HAP-1 (cell line): ENCODE data around the gene EEF1E1.

Experiments used
- DNase-seq, 2 experiments: peaks; one replicate each; pipeline ENCODE4 v3.0.0-alpha.2; 2016 to 2020; ENCODE audit warnings: low spot score in 2 of 2
- H3K27me3 ChIP-seq: fragments of 250-450 bp; sonication (Bioruptor Pico); 2 replicates; pipeline ENCODE4 v1.5.1; 2020; ENCODE audit warnings: low read depth, mild to moderate bottlenecking, moderate library complexity
- H3K36me3 ChIP-seq: fragments of 250-450 bp; sonication (Bioruptor Pico); replicated peaks from 2 replicates; pipeline ENCODE4 v1.5.1; 2020; ENCODE audit warnings: mild to moderate bottlenecking
- H3K4me1 ChIP-seq: fragments of 250-450 bp; sonication (Bioruptor Pico); 2 replicates; pipeline ENCODE4 v1.5.1; 2020; ENCODE audit warnings: mild to moderate bottlenecking
- H3K4me3 ChIP-seq: fragments of 250-450 bp; sonication (Bioruptor Pico); 2 replicates; pipeline ENCODE4 v1.5.1; 2020; ENCODE audit warnings: mild to moderate bottlenecking, moderate library complexity
- H3K9me3 ChIP-seq: fragments of 250-450 bp; sonication (Bioruptor Pico); 2 replicates; pipeline ENCODE4 v1.5.1; 2020; ENCODE audit warnings: mild to moderate bottlenecking, moderate library complexity
- in situ Hi-C: fragments of 300-500 bp; cut with MboI; formaldehyde crosslinking; loops from 3 replicates; pipeline ENCODE4 v1.14.3; 2020; ENCODE audit warnings: low sequenced_read_pairs, inconsistent platforms, mixed read lengths

Gene EEF1E1

DNA sequence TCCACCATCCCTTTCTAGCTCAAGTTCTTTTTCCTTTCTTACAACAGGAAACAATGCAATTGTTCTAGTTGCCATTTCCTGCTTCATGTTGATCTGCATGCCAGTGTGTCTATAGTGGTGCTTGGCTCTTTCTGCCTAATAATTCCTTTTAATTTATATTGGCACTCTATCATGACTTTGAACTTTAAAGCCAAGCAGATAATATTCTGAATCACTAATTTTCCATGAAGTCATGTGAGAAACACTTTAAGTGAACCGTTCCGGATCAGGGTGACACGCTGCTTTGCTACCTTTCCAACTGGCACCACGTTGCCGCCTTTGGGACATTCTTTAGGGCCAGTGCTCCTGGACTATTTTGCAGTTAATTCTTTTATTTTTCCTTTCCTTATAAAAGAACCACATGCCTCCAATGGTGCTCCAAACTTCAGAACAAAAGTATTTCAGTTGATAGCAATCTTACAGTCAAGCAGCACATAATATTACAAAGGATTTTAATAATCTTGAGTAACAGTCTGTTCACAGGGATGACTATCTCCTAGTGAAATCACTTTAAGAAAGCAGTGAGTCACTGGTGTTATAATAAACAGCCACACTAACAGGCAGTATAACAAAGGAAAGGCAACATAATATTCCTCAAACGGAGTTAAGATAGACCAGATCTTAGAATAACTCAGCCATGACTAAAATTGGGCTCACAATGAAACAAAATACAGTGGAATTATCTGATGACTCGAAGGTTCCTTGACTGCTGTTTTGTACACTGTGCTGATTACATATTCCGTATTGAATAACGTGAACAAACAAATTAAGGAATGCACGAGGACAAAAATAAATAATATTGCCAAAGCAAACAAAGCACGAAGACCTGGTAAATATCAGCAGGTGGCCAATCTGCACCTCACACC, 19.1 kb downstream of the EEF1E1 start:
- Histone ChIP-seq H3K4me3 (no peak overlapping the region), H3K4me1 (peaks cover 16% of the 10 kb centered on the region), H3K36me3 (peaks cover 45% of the 10 kb centered on the region), H3K27me3 (no peaks in the 10 kb centered on the region), H3K9me3 (no peaks in the 10 kb centered on the region)
- DNase-seq: peak; percentile 21 to 49
- in situ Hi-C loops: no loop called here

DNA sequence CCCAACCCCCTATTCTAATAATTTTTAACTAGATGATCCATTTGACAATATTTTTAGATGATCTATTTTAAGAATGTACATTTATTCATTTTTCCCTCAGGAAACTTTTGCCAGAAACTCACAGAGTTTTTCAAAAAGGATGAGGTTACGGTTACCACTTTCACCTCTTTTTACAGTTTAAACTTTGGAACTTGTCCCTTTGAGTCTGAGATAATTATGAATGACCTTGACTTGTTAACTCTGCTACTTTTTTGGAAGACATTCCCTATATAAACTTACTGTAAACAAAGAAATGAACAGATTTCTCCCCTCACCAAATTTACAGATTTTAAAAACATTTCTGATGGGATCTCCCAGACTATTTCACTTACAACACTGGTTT, 19.8 kb downstream of the EEF1E1 start:
- no peak for DNase-seq
- no peak overlapping the region for H3K4me3 ChIP-seq
- H3K4me1 ChIP-seq: peaks cover 16% of the 10 kb centered on the region
- no peaks in the 10 kb centered on the region for H3K27me3 ChIP-seq
- H3K9me3 ChIP-seq: no peaks in the 10 kb centered on the region
- in situ Hi-C loops: no loop called here
- H3K36me3 ChIP-seq: peaks cover 38% of the 10 kb centered on the region

DNA sequence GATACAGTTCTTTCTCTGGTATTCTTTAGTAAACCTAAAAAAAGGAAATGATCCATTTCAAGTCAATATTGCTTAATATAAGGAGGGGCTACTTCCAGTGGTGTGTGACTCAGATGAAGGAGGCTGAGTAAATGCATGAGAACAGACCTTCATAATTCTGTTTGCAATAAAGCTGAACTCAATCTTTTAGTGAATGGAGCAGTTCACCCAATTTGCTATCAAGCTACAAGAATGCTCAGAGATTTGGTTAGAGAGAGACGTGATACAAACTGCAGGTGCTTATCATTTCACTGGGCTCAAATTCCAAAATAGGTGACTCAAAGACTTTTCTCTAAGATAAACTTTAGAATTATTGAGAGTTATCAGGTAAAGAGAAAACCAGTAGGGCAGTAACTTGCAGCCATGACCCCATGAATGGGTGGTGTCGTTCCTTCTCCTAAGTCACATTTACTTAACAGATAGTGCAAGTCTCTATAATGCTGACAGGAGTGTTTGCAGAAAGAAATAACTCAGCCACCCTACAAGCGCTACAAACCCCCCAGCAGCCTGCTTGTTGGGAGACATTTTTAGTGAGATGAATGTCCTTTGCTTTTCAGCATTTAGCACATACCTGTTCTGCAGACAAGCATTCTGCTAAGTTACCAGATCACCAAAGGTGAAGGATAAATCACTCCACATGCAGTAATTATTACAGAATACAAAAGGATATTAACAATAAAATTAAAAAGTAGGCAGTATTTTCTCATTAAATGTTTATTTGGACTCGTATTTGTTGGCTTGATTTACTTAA, 21.8 kb downstream of the EEF1E1 start:
- H3K4me3 ChIP-seq: no peak overlapping the region
- in situ Hi-C loops: no loop called here
- DNase-seq: no peak
- H3K9me3 ChIP-seq: no peaks in the 10 kb centered on the region
- peaks cover 16% of the 10 kb centered on the region for H3K4me1 ChIP-seq
- H3K36me3 ChIP-seq: peaks cover 25% of the 10 kb centered on the region
- H3K27me3 ChIP-seq: no peaks in the 10 kb centered on the region

DNA sequence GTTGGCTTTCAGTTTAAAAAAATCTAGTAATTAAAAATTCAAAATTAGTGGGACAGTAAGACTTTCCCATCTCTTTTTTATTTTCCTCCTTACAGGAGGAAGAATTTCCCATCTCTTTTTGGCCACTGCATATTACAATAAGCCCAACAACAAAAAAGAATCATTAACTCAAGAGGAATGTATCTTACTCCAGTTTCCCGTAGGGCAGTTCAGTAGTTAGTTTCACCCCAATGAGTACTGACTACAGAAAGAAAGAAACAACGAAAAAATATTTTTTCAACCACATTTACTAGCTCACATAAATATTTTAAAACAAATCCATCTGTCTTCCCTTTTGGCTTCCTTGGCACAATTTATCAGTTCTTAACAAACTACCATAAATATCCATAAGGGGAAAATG, 23.2 kb downstream of the EEF1E1 start:
- in situ Hi-C loops: no loop called here
- DNase-seq: no peak
- H3K36me3 ChIP-seq: peaks cover 16% of the 10 kb centered on the region
- peaks cover 12% of the 10 kb centered on the region for H3K4me1 ChIP-seq
- no peak overlapping the region for H3K4me3 ChIP-seq
- no peaks in the 10 kb centered on the region for H3K27me3 ChIP-seq
- no peaks in the 10 kb centered on the region for H3K9me3 ChIP-seq

DNA sequence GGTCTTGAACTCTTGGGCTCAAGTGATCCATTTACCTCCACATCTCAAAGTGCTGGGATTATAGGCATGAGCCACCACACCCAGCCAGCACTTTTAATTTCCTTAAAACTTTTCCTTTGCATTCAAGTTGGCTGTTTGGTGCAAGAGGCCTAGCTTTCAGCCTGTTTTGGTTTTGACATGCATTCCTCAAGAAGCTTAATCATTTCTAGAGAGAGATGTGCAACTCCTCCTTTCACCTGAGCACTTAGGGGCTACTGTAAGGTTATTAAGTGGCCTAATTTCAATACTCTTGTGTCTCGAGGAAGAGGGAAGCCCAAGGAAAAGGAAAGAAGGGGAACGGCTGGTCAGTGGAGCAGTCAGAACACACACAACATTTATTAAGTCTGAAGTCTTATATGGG, 24.4 kb downstream of the EEF1E1 start:
- H3K4me3 ChIP-seq: no peak overlapping the region
- H3K27me3 ChIP-seq: no peaks in the 10 kb centered on the region
- DNase-seq: no peak
- in situ Hi-C loops: no loop called here
- peaks cover 12% of the 10 kb centered on the region for H3K36me3 ChIP-seq
- H3K9me3 ChIP-seq: no peaks in the 10 kb centered on the region
- peaks cover 3% of the 10 kb centered on the region; the same call in 1 of the 2 replicates for H3K4me1 ChIP-seq

DNA sequence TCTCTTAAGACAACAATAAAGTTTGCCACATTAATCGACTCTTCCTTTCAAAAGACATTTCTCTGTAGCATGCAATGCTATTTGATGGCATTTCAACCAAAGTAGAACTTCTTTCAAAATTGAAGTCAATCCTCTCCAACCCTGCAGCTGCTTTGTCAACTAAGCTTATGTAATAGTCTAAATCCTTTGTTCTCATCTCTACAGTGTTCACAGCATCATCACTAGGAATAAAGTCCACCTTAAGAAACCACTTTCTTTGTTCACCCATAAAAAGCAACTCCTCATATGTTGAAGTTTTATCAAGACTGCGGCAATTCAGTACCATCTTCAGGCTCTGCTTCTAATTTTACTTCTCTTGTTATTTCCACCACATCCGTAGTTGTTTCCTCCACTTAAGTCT, 26.6 kb downstream of the EEF1E1 start:
- H3K4me3 ChIP-seq: no peak overlapping the region
- in situ Hi-C loops: no loop called here
- no peaks in the 10 kb centered on the region for H3K4me1 ChIP-seq

DNA sequence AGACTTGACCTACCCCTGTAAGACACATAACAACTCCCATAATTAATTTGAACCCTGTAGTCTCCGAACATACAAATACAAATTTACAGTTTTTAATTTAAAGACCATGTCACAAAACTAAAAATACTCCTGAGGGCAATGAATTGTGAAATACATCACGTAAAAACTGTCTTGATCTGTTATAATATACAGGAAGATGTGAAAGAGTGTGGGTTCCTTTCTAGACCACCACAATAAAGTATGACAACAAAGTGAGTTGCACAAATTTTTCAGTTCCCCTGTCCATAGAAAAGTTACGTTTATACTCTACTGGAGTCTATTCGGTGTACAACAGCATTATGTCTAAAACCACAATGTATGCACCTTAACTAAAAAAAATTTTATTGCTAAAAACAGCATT, 27.2 kb downstream of the EEF1E1 start:
- H3K4me3 ChIP-seq: no peak overlapping the region
- H3K36me3 ChIP-seq: peaks cover 5% of the 10 kb centered on the region
- H3K9me3 ChIP-seq: no peaks in the 10 kb centered on the region
- H3K27me3 ChIP-seq: no peaks in the 10 kb centered on the region
- DNase-seq: no peak
- in situ Hi-C loops: no loop called here
- H3K4me1 ChIP-seq: no peaks in the 10 kb centered on the region

More for the DNA sequence above, 26.6 kb downstream of the EEF1E1 start:
- DNase-seq: no peak
- no peaks in the 10 kb centered on the region for H3K27me3 ChIP-seq
- H3K36me3 ChIP-seq: peaks cover 6% of the 10 kb centered on the region
- H3K9me3 ChIP-seq: no peaks in the 10 kb centered on the region

DNA sequence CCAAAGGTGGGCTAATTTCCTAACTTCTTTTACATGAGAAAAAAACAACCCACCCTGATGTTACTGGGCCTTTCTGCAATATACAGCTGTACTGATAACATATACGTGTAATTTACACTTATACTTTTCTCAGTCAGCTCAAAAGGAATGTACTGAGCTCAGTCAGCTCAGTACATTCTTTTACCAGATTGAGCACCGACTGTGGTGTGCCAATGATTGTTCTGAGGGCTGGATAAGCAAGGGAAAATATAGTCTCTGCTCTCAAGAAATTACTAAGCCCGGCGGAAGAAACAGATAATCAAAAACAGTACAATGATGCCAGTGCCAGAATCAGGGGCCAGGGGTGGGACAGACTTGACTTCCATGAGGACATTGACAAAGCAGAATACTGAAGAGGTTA, 28.1 kb downstream of the EEF1E1 start:
- Histone ChIP-seq H3K4me1 (no peaks in the 10 kb centered on the region), H3K9me3 (no peaks in the 10 kb centered on the region), H3K27me3 (no peaks in the 10 kb centered on the region), H3K4me3 (no peak overlapping the region), H3K36me3 (no peaks in the 10 kb centered on the region)
- DNase-seq: no peak
- in situ Hi-C loops: no loop called here

DNA sequence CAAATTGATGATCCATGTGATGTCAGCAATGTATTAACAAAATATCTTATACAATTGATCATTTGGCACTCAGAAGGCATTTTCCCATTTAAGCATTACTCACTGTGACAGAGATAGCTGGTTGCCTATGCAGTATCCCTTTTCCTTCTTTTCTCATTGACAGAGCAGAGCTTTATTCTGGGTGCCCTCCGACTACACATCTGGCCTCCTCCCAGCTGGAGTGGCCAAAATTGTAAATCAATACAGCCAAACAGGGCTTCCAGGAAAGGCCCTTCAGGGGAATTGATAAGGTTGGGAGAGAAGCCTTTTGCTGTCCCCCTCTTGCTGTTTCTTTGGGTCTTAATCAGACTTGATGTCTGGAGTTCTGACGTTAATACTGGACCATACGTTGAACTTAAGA, 28.6 kb downstream of the EEF1E1 start:
- DNase-seq: no peak
- in situ Hi-C loops: no loop called here
- Histone ChIP-seq H3K27me3 (no peaks in the 10 kb centered on the region), H3K4me1 (no peaks in the 10 kb centered on the region), H3K9me3 (no peaks in the 10 kb centered on the region), H3K36me3 (no peaks in the 10 kb centered on the region), H3K4me3 (no peak overlapping the region)

DNA sequence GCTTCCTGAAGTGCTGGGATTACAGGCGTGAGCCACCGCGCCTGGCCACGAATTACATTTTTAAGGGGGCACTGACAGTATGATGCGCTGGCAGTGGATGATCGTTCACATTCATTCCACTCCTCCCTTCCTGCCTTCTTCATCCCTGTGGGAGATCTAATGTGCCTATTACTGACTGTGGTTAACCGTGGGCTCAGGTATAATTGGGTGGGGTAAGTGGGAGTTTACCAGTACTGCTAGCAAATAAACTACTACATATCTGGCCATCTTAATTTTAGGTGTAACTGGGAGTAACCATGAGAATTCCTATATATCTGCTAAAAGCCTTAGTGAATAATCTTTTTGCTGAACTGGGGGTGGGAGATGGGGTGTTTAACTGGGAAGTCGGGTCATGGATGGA, 31.6 kb downstream of the EEF1E1 start:
- peaks cover 4% of the 10 kb centered on the region; the same call in 1 of the 2 replicates for H3K4me1 ChIP-seq
- DNase-seq: no peak
- no peaks in the 10 kb centered on the region for H3K27me3 ChIP-seq
- in situ Hi-C loops: no loop called here
- no peaks in the 10 kb centered on the region for H3K36me3 ChIP-seq
- H3K9me3 ChIP-seq: no peaks in the 10 kb centered on the region
- no peak overlapping the region for H3K4me3 ChIP-seq

DNA sequence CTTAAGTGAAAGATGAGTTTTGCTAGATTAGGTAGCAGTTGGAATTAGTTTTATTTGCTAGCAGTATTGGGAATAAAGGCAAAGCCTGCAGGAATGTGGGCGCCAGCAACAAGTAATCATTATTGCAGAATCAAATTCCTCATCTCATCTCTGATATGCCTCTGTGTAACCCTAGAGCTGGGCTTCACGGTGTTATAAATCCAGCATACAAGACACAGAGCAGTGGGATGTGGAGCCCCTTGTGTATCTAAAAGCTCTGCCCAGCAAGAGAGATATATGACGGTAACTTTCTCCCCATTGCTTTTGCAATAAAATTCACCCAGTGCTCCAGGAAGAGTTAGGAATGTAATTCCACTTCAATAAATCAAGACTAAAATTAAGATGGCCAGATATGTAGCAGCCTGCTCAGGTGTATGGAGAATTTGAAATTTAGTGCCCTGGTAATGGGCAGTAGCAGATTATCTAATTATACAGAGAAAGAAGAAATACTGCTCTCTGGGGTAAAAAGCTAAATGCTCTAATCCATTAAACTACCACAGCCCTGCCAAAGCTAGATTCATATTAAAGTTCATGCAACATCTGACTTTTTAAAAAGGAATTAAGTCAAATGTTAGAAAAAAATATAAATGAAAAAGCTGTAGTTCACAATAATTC, 32.6 kb downstream of the EEF1E1 start:
- in situ Hi-C loops: no loop called here
- Histone ChIP-seq H3K9me3 (no peaks in the 10 kb centered on the region), H3K4me3 (no peak overlapping the region), H3K36me3 (no peaks in the 10 kb centered on the region), H3K4me1 (peaks cover 5% of the 10 kb centered on the region), H3K27me3 (no peaks in the 10 kb centered on the region)
- DNase-seq: no peak

DNA sequence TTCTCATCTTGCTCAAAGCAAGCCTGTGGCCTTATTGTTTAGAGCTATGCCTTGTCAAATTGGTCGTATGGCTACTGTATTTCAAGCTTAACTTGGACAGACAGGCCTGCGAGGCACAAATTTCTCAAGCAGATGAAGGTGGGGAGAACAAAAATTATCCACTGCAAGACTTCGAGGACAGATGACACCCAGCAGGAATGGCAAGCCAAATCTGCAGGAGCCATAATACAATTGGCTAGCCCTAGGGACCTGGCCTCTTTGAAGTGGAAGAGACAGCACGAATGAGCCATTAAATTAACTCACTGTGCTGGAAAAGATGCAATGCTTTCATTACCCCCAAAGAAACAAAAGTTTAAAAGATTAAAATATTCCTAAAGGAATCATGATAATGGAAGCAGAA, 33.2 kb downstream of the EEF1E1 start:
- Histone ChIP-seq H3K4me1 (peaks cover 8% of the 10 kb centered on the region), H3K9me3 (no peaks in the 10 kb centered on the region), H3K36me3 (no peaks in the 10 kb centered on the region), H3K27me3 (no peaks in the 10 kb centered on the region), H3K4me3 (no peak overlapping the region)
- in situ Hi-C loops: no loop called here
- DNase-seq: no peak

DNA sequence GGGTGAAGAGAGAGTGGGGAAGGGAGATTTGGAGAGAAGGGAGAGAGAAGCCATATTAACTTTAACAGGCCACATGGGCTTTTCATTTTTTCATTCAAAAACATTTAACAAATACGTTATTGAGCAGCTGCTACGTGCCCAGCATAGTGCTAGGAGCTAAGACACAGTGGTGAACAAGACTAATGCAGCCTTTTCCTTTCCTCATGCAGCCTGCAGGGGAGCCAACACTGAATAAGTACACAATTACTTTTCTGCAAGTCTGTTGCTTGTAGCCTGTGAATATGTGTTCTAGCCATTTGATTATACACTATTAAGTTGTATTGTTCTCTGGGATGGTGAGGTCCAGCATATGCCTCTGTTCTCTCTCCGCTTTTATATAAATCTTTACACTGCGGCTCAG, 36.2 kb downstream of the EEF1E1 start:
- peaks cover 15% of the 10 kb centered on the region for H3K4me1 ChIP-seq
- in situ Hi-C loops: no loop called here
- H3K27me3 ChIP-seq: no peaks in the 10 kb centered on the region
- DNase-seq: no peak
- H3K36me3 ChIP-seq: no peaks in the 10 kb centered on the region; the same call in 1 of the 2 replicates
- H3K4me3 ChIP-seq: no peak overlapping the region
- no peaks in the 10 kb centered on the region for H3K9me3 ChIP-seq

DNA sequence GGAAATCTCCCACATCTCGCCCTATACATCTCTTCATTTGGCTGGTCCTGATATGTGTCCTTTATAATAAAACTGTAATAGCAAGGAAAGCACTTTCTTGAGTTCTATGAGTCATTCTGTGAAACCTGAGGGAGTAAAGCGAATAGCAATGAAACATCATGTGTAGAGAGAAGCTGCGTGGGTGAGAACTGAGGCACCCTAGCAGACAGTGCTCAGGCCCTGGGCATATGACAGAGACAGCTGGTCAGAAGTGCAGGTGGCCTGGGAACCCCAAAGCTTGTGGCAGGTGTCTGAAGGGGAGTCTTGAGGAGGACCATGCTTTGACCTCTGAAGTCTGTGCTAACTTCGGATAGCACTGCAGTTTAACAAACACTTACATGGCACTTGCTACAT, 36.8 kb downstream of the EEF1E1 start:
- in situ Hi-C loops: no loop called here
- H3K9me3 ChIP-seq: no peaks in the 10 kb centered on the region
- H3K27me3 ChIP-seq: no peaks in the 10 kb centered on the region
- no peak for DNase-seq
- no peak overlapping the region for H3K4me3 ChIP-seq
- H3K36me3 ChIP-seq: no peaks in the 10 kb centered on the region; the same call in 1 of the 2 replicates
- H3K4me1 ChIP-seq: peaks cover 15% of the 10 kb centered on the region
